GM12878 (cell line): ENCODE results near the gene SLC9A7. TPM values are rescaled to one million over a fixed set of nuclear protein-coding genes. Genes with fewer than 3 reads are reported as not detected.
A peak's percentile ranks its signal among the peaks of the same experiment; 100 is the strongest.

ENCODE experiments used
- ATAC-seq: fragments of 200-7000 bp; cut with Tn5 transposase; 3 replicates; pipeline ENCODE4 v1.9.1; 2020; ENCODE audit warnings: mild to moderate bottlenecking, moderate library complexity
- BruUV-seq: library from RNA; stranded (reverse); fragments of 400-500 nt; replicated peaks from 2 replicates; lab custom pipeline; 2021; lab: Mats Ljungman, UMichigan
- CTCF ChIA-PET: fragments of 300-600 bp; sonication (Branson Sonifier 250); formaldehyde crosslinking; extraction: SDS; loops from one replicate; lab custom pipeline; 2021; ENCODE audit warnings: inconsistent platforms; lab: Yijun Ruan, JAX
- POLR2A ChIA-PET: fragments of 350-600 bp; formaldehyde crosslinking; extraction: SDS; loops from one replicate; lab custom pipeline; 2021; ENCODE audit warnings: inconsistent platforms; lab: Charles Lee
- RAD21 ChIA-PET: fragments of 300-600 bp; sonication (Branson Sonifier 250); formaldehyde crosslinking; loops from one replicate; lab custom pipeline; 2023; ENCODE audit warnings: antibody characterized with exemption; ENCODE audit not compliant: unreplicated experiment; lab: Charles Lee
- SMC1A ChIA-PET: fragments of 300-600 bp; sonication (Branson Sonifier 250); formaldehyde crosslinking; loops from one replicate; lab custom pipeline; 2023; ENCODE audit not compliant: unreplicated experiment, uncharacterized antibody; lab: Charles Lee
- DNase-seq: peaks from one replicate; pipeline ENCODE4 v3.0.0-alpha.2; 2011; ENCODE audit warnings: low read depth, low spot score
- FAIRE-seq: peaks from 3 replicates; lab custom pipeline; 2011; peaks lifted over from hg19 to GRCh38; lab: Jason Lieb, UNC
- H2AFZ ChIP-seq: 2 replicates; pipeline ENCODE4 v1.6.0; 2011; ENCODE audit warnings: low read depth, low read length, control low read depth; ENCODE audit not compliant: control insufficient read depth
- H3K27ac ChIP-seq: 2 replicates; pipeline ENCODE4 v1.5.1; 2011; ENCODE audit warnings: control low read depth; ENCODE audit not compliant: control insufficient read depth, insufficient read depth
- H3K27me3 ChIP-seq, 2 experiments: replicated peaks in 1 of 2; 2 replicates each; pipeline versions ENCODE4 v1.6.0 to v1.6.1; 2011; ENCODE audit warnings: low read length in 1 of 2; ENCODE audit not compliant: control insufficient read depth in 2 of 2, insufficient read depth in 2 of 2
- H3K36me3 ChIP-seq, 2 experiments: 2 replicates each; pipeline ENCODE4 v1.5.1; 2011; ENCODE audit warnings: low read length in 1 of 2; ENCODE audit not compliant: control insufficient read depth in 2 of 2, insufficient read depth in 2 of 2
- H3K4me1 ChIP-seq: 2 replicates; pipeline ENCODE4 v1.6.1; 2011; ENCODE audit warnings: mild to moderate bottlenecking, low read length, moderate library complexity, mixed read lengths; ENCODE audit not compliant: control insufficient read depth, insufficient read depth
- H3K4me2 ChIP-seq: 2 replicates; pipeline ENCODE4 v1.6.0; 2011; ENCODE audit warnings: control low read depth; ENCODE audit not compliant: control insufficient read depth, insufficient read depth
- H3K4me3 ChIP-seq: fragments of 200-600 bp; sonication (generic); 2 replicates; pipeline ENCODE4 v1.5.1; 2016
- H3K79me2 ChIP-seq: 2 replicates; pipeline ENCODE4 v1.6.0; 2011; ENCODE audit warnings: low read length; ENCODE audit not compliant: control insufficient read depth, insufficient read depth
- H3K9ac ChIP-seq: 2 replicates; pipeline ENCODE4 v1.8.0; 2011; ENCODE audit warnings: low read length, control low read depth, mixed read lengths; ENCODE audit not compliant: control insufficient read depth, insufficient read depth
- H3K9me3 ChIP-seq: replicated peaks from 3 replicates; pipeline ENCODE4 v1.5.1; 2011; ENCODE audit warnings: mild to moderate bottlenecking, low read length; ENCODE audit not compliant: control insufficient read depth, insufficient read depth
- H4K20me1 ChIP-seq: 2 replicates; pipeline ENCODE4 v1.6.0; 2011; ENCODE audit not compliant: control insufficient read depth, insufficient read depth
- RAD21 ChIP-seq: IDR thresholded peaks from 2 replicates; pipeline ENCODE4 v1.6.1; 2011; ENCODE audit warnings: mild to moderate bottlenecking, low read depth, low read length, moderate library complexity; ENCODE audit not compliant: insufficient read depth
- RELB ChIP-seq: fragments of 450-650 bp; IDR thresholded peaks from 2 replicates; pipeline ENCODE4 v1.6.1; 2017; ENCODE audit warnings: low read depth, mild to moderate bottlenecking, moderate library complexity
- RUNX3 ChIP-seq: IDR thresholded peaks from 2 replicates; pipeline ENCODE4 v1.6.1; 2012; ENCODE audit warnings: low read length, inconsistent platforms
- SMC3 ChIP-seq: IDR thresholded peaks from 2 replicates; pipeline ENCODE4 v1.6.1; 2011; ENCODE audit warnings: low read length, improper control_type of control experiment, borderline replicate concordance
- TCF3 ChIP-seq: IDR thresholded peaks from 2 replicates; pipeline ENCODE4 v1.6.1; 2012; ENCODE audit warnings: low read depth, mild to moderate bottlenecking, low read length, borderline replicate concordance; ENCODE audit not compliant: insufficient read depth
- YY1 ChIP-seq: IDR thresholded peaks from 2 replicates; pipeline ENCODE4 v1.6.1; 2011; ENCODE audit warnings: low read depth, mild to moderate bottlenecking, low read length
- ZBTB33 ChIP-seq: fragments of 450-650 bp; IDR thresholded peaks from 2 replicates; pipeline ENCODE4 v1.6.1; 2017; ENCODE audit warnings: mild to moderate bottlenecking
- ZSCAN29 ChIP-seq: fragments of 450-650 bp; IDR thresholded peaks from 2 replicates; pipeline ENCODE4 v1.6.1; 2017; ENCODE audit warnings: mild to moderate bottlenecking, moderate library complexity
- WGBS: methylation state at CpG from one replicate; pipeline ENCODE4 v1.1.6; 2016; ENCODE audit warnings: low lambda C conversion rate; ENCODE audit not compliant: insufficient replicate concordance, insufficient coverage; ENCODE audit errors: missing lambda C conversion rate; 5-methylcytosine and 5-hydroxymethylcytosine counted together
- in situ Hi-C: fragments of 300-500 bp; cut with MboI; formaldehyde crosslinking; loops from 9 replicates; pipeline ENCODE4 v1.14.3; 2018; ENCODE audit warnings: mixed read lengths
- intact Hi-C: fragments of 100-400 bp; cut with micrococcal nuclease; formaldehyde crosslinking; loops from one replicate; pipeline ENCODE4 v1.14.2; 2022; ENCODE audit not compliant: unreplicated experiment
- polyA plus RNA-seq, 11 experiments: library from polyadenylated mRNA; depleted of rRNA in 4 of 11; unstranded in 6 of 11; stranded (reverse) in 5 of 11; fragments of >200 nt; fragmentation: Nextera tagmentation in 4 of 11; fragmentation: Illumina TruSeq in 1 of 11; extraction: Ambion mirVana in 4 of 11; extraction: Trizol in 1 of 11; gene quantifications; 1 replicate in 1 of 11; 2 replicates in 10 of 11; pipeline versions ENCODE4 v1.2.1 to v1.2.3, GENCODE V29; 2011 to 2016; ENCODE audit warnings: inconsistent platforms in 2 of 11, missing spikeins in 2 of 11, low read depth in 1 of 11
- total RNA-seq, 4 experiments: library from RNA; depleted of rRNA in 3 of 4; stranded (reverse); fragments of >200 nt in 3 of 4; fragmentation: Illumina TruSeq in 1 of 4; extraction: Trizol in 1 of 4; gene quantifications; 2 replicates each; pipeline versions ENCODE4 v1.2.1 to v1.2.3, GENCODE V29; 2013 to 2021
- TF ChIP-seq, protein P1 (sequence below): fragments of 450-650 bp; IDR thresholded peaks from 2 replicates; pipeline ENCODE4 v1.6.1; 2014; ENCODE audit warnings: mild to moderate bottlenecking
- TF ChIP-seq, protein P2 (sequence below), 3 experiments: IDR thresholded peaks in 2 of 3; conservative IDR thresholded peaks in 1 of 3; 2 replicates each; pipeline ENCODE4 v1.5.1; 2011; ENCODE audit warnings: low read depth in 3 of 3, low read length in 3 of 3, mild to moderate bottlenecking in 3 of 3, control low read depth in 2 of 3, moderate library complexity in 2 of 3, inconsistent platforms in 1 of 3, mixed read lengths in 1 of 3; ENCODE audit not compliant: control insufficient read depth in 2 of 3, insufficient read depth in 1 of 3; ENCODE audit errors: extremely low read depth in 1 of 3

The SLC9A7 gene
- total and polyA plus RNA-seq, 10 of the 15 experiments (the other 5 are each of a cell fraction or from before 2014, with no cell fraction given) = 5.0 to 62.8 (median 30.5) TPM

GRCh38 chrX:46686003-46686645 is 72.8 kb downstream of the SLC9A7 start:
- Histone ChIP-seq H3K79me2 (peaks cover 35% of the 10 kb centered on the region), H3K9me3 (no peaks in the 10 kb centered on the region), H2AFZ (no peak overlapping the region), H3K36me3 (peaks cover 0 to 1% of the 10 kb centered on the region in 2 experiments; a peak in 2 of 4 replicates), H3K27ac (no peak overlapping the region), H3K9ac (no peak overlapping the region), H3K4me1 (peaks cover 19% of the 10 kb centered on the region), H3K4me3 (no peak overlapping the region), H4K20me1 (no peaks in the 10 kb centered on the region), H3K27me3 (no peaks in the 10 kb centered on the region), H3K4me2 (no peak overlapping the region)
- ChIA-PET POLR2A (interaction anchor here (1.2 to 1.3 kb wide), 2 partner anchors 17 to 19 kb away, joined by 3 to 4 read pairs; no protein-coding TSS in a partner anchor), SMC1A (interaction anchor here (0.6 to 3.0 kb wide), 22 partner anchors 12 to 326 kb away, joined by 3 to 14 read pairs (median 4); no protein-coding TSS in a partner anchor), RAD21 (interaction anchor here (1.1 to 2.3 kb wide), 9 partner anchors 11 to 407 kb away, joined by 3 to 11 read pairs (median 5); no protein-coding TSS in a partner anchor), CTCF (interaction anchor here (0.6 to 5.2 kb wide), 31 partner anchors 10 to 277 kb away, joined by 3 to 32 read pairs (median 5); no protein-coding TSS in a partner anchor)
- ATAC-seq (peak; percentile 87), FAIRE-seq (no peak), DNase-seq (no peak)
- WGBS = 29% methylated on average over 5 of the region's 5 CpGs
- TF ChIP-seq TCF3 = no peak
- peak; percentile 70 for TF ChIP-seq RAD21
- TF ChIP-seq, protein P1, sequence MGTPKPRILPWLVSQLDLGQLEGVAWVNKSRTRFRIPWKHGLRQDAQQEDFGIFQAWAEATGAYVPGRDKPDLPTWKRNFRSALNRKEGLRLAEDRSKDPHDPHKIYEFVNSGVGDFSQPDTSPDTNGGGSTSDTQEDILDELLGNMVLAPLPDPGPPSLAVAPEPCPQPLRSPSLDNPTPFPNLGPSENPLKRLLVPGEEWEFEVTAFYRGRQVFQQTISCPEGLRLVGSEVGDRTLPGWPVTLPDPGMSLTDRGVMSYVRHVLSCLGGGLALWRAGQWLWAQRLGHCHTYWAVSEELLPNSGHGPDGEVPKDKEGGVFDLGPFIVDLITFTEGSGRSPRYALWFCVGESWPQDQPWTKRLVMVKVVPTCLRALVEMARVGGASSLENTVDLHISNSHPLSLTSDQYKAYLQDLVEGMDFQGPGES = no peak
- 0 out of 2 replicates have a peak, but pooled peaks have one; percentile 65 for TF ChIP-seq ZBTB33
- peak; percentile 84 for TF ChIP-seq YY1
- no peak for TF ChIP-seq RELB
- TF ChIP-seq ZSCAN29 = no peak
- peak; percentile 77 for TF ChIP-seq RUNX3
- peak; percentile 80 for TF ChIP-seq SMC3
- TF ChIP-seq, protein P2, sequence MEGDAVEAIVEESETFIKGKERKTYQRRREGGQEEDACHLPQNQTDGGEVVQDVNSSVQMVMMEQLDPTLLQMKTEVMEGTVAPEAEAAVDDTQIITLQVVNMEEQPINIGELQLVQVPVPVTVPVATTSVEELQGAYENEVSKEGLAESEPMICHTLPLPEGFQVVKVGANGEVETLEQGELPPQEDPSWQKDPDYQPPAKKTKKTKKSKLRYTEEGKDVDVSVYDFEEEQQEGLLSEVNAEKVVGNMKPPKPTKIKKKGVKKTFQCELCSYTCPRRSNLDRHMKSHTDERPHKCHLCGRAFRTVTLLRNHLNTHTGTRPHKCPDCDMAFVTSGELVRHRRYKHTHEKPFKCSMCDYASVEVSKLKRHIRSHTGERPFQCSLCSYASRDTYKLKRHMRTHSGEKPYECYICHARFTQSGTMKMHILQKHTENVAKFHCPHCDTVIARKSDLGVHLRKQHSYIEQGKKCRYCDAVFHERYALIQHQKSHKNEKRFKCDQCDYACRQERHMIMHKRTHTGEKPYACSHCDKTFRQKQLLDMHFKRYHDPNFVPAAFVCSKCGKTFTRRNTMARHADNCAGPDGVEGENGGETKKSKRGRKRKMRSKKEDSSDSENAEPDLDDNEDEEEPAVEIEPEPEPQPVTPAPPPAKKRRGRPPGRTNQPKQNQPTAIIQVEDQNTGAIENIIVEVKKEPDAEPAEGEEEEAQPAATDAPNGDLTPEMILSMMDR (IDR thresholded peaks at IDR 0.05 in 2 of 3, conservative IDR thresholded peaks at IDR 0.05 in 1 of 3; ENCODE audit: control insufficient read depth in 2 of 3, extremely low read depth in 1 of 3, insufficient read depth in 1 of 3, low read depth in 3 of 3, low read length in 3 of 3) = peak; percentile 61 to 79 (median 63)
- intact Hi-C loops = loop anchor here (1.0 to 5.0 kb wide), 4 partner anchors 27 to 129 kb away; no protein-coding TSS in a partner anchor
- in situ Hi-C loops = no loop called here
- no TSS peak for BruUV-seq
